DMS114 treated with DMSO at 0.1 percent for 48 hours (cell line): ENCODE measurements around the gene HSPA4L.
A peak's percentile ranks its signal among the peaks of the same experiment; 100 is the strongest.

ENCODE experiments used
- DNase-seq: peaks from one replicate; lab custom pipeline; 2025; ENCODE audit not compliant: unreplicated experiment; lab: John Stamatoyannopoulos, UW

HSPA4L gene

GRCh38 chr4:127782275-127783025 lies at the start of gene HSPA4L:
HSPA4L (plus strand) TSS chr4:127782322; CDS start chr4:127782551, 229 bp downstream.
- no peak for DNase-seq

GRCh38 chr4:127732623-127733328 lies 49.3 kb upstream of the HSPA4L start:
- peak; percentile 26 for DNase-seq

GRCh38 chr4:127734976-127735375 lies 47.1 kb upstream of the HSPA4L start:
- DNase-seq = no peak

- no peak for DNase-seq
Observed at GRCh38 chr4:127737295-127737694, 44.8 kb upstream of the HSPA4L start.

GRCh38 chr4:127741247-127741646 lies 40.9 kb upstream of the HSPA4L start:
- no peak for DNase-seq

- no peak for DNase-seq
Observed at GRCh38 chr4:127747883-127748282, 34.2 kb upstream of the HSPA4L start.

GRCh38 chr4:127748957-127749356 lies 33.2 kb upstream of the HSPA4L start:
- no peak for DNase-seq

GRCh38 chr4:127756906-127757305 lies 25.2 kb upstream of the HSPA4L start:
- DNase-seq = no peak

- DNase-seq = no peak
Observed at GRCh38 chr4:127759228-127759820, 22.8 kb upstream of the HSPA4L start.

GRCh38 chr4:127759893-127760292 lies 22.2 kb upstream of the HSPA4L start:
- no peak for DNase-seq

GRCh38 chr4:127771535-127772275 lies 10.4 kb upstream of the HSPA4L start:
- DNase-seq = no peak

GRCh38 chr4:127772769-127773671 lies 9.1 kb upstream of the HSPA4L start:
- DNase-seq = no peak

- no peak for DNase-seq
Observed at GRCh38 chr4:127775843-127776242, 6.3 kb upstream of the HSPA4L start.

GRCh38 chr4:127776620-127777019 lies 5.5 kb upstream of the HSPA4L start:
- DNase-seq = no peak

- DNase-seq = no peak
Observed at GRCh38 chr4:127777487-127777886, 4.6 kb upstream of the HSPA4L start.

- no peak for DNase-seq
Observed at GRCh38 chr4:127778102-127778501, 4.0 kb upstream of the HSPA4L start.

GRCh38 chr4:127780598-127780997 lies 1.5 kb upstream of the HSPA4L start:
- DNase-seq = no peak

GRCh38 chr4:127781300-127782024 lies 660 bp upstream of the HSPA4L start:
- DNase-seq = no peak

- peak; percentile 64 for DNase-seq
Observed at GRCh38 chr4:127782025-127782274, 172 bp upstream of the HSPA4L start.
